NCI-H2196 (cell line): Measurements from ENCODE around the gene TECPR2.
A peak's percentile ranks its signal among the peaks of the same experiment; 100 is the strongest.

ENCODE experiments used
- DNase-seq: peaks from one replicate; lab custom pipeline; 2025; ENCODE audit not compliant: unreplicated experiment; lab: John Stamatoyannopoulos, UW

TECPR2 gene

GRCh38 chr14:102424923-102425322 is 62.2 kb downstream of the TECPR2 start:
- DNase-seq = no peak

GRCh38 chr14:102426796-102427195 is 64.1 kb downstream of the TECPR2 start:
- no peak for DNase-seq

- no peak for DNase-seq
Measured at GRCh38 chr14:102427642-102428041, 64.9 kb downstream of the TECPR2 start.

GRCh38 chr14:102430212-102430908 is 67.6 kb downstream of the TECPR2 start:
- DNase-seq = no peak

- DNase-seq = no peak
Measured at GRCh38 chr14:102431751-102432150, 69.0 kb downstream of the TECPR2 start.

GRCh38 chr14:102434647-102435175 is 72.0 kb downstream of the TECPR2 start:
- DNase-seq = no peak

- DNase-seq = peak; percentile 68
Measured at GRCh38 chr14:102437997-102438915, 75.5 kb downstream of the TECPR2 start.

- no peak for DNase-seq
Measured at GRCh38 chr14:102439556-102439955, 76.8 kb downstream of the TECPR2 start.

- no peak for DNase-seq
Measured at GRCh38 chr14:102440392-102440791, 77.7 kb downstream of the TECPR2 start.

GRCh38 chr14:102442241-102443211 is 79.8 kb downstream of the TECPR2 start:
- DNase-seq = no peak

GRCh38 chr14:102445066-102445465 is 82.3 kb downstream of the TECPR2 start:
- DNase-seq = no peak

GRCh38 chr14:102445641-102446040 is 82.9 kb downstream of the TECPR2 start:
- DNase-seq = no peak

GRCh38 chr14:102450206-102451063 is 87.7 kb downstream of the TECPR2 start:
- DNase-seq = no peak

- DNase-seq = no peak
Measured at GRCh38 chr14:102451064-102451352, 88.3 kb downstream of the TECPR2 start.

- no peak for DNase-seq
Measured at GRCh38 chr14:102452302-102452701, 89.6 kb downstream of the TECPR2 start.

GRCh38 chr14:102454711-102455110 is 92.0 kb downstream of the TECPR2 start:
- no peak for DNase-seq

GRCh38 chr14:102457509-102457908 is 94.8 kb downstream of the TECPR2 start:
- no peak for DNase-seq

- DNase-seq = no peak
Measured at GRCh38 chr14:102461490-102462338, 99.0 kb downstream of the TECPR2 start.

- no peak for DNase-seq
Measured at GRCh38 chr14:102462391-102462790, 99.7 kb downstream of the TECPR2 start.
